Measurements from ENCODE around the gene TRIM72. TPM values are rescaled to one million over a fixed set of nuclear protein-coding genes. Genes with fewer than 3 reads are reported as not detected.
A peak's percentile ranks its signal among the peaks of the same experiment; 100 is the strongest.
"Not testable (repeated sequence)": the region's sequence is repeated elsewhere in the genome, so short reads cannot be mapped to it uniquely, and the experiment has no call there.

Gene TRIM72
- total RNA-seq, 1 experiment from 2014 or later = not detected

DNA sequence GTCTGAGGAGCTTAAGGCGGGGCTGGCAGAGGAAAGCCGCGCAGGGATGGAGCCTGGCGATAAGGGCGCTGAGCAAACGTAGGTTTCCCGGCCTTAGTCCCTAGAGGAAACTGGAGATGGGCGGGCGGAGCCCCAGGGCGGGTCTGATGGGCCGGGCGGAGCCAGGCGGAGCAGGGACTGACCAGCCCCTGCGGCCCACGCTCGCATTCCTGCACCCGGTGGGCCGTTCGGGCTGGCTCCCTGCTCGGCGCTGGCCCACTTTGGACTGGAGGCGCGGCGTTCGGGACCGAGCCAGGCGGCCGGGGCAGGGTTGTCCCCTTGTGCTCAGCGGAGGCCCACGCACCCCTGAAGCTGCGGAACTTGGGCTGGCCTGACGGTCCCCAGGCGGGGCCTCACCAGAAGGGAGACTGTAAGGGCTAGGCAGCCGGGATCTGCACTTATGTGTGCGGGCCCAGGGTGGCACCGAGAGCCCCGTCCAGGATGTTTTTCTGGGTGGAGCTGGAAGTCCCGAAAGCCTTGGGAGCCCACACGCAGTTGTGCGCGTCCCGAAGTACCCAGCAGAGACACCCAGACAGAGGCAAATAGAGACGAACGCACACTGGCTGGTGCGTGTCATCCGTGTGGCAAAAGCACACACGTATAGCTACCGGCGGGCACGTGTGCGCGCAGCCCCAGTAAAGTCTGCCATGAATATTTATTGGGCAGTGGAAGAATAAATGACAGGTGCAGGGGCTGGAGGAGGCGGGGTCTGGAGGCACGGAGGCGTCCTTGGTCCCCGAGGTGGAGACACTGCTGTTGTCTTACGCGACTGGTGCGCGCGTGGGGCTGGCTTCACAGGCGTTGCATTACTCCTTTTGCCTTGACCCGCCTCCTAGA is 1.6 kb downstream of the TRIM72 start:
- DNase-seq (ENCODE audit: low read depth) = peak; percentile 62

DNA sequence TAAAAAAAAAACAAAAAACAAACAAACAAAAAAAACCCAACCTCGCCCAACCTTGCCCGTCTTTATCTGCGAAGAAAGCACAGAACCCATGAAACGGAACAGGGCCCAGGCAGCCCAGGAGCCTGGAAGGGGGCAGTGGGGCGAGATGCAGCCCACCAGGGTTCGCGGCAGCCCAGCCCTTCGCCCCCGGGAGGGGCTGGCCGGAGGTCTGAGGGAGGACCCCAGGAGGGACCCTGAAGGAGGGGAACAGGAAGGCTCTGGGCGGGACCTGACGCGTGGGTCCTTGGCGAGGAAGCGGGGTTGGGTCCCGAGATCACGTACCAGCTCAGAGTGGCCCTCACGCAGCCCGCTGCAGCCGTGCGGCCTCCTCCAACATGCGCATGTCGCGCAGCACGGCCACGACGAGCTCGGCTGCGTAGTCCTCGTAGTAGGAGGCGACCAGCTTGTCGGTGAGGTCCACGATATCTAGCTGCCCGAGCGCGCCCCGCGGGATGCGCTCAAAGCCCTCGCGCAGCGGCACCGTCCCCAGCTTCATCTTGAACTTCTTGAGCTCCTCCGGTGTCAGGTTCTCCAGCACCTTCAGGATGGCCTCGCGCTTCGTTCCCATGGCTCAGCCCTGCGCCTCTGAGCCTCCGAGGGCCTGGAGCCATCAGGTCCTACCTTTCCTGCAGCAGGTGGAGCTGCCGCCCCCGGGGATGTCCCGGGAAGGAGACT is 2.7 kb downstream of the TRIM72 start, which contains the start of gene PYDC1:
Gene PYDC1 (minus strand): TSS at position 714 of the 714 bp plus-strand sequence. CDS start 107 bp downstream, at position 607.
- DNase-seq (ENCODE audit: low read depth) = no peak

DNA sequence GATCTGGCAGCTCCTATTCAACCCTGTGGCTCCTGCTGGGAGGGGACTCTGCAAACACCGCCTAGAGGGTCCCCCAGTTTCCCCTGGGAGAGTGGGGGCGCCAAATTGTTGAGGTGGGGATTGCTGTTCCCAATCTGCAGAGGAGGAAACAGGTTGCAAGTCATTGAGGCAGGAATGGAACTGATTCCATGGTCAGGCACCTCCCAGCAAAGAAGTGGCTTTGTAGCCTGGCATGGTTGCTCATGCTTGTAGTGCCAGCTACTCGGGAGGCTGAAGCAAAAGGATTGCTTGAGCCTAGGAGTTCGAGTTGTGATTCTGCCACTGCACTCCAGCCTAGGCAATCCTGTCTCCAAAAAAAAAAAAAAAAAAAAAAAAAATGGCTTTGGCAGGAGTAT is 3.2 kb downstream of the TRIM72 start:
- no peak for DNase-seq (ENCODE audit: low read depth)

DNA sequence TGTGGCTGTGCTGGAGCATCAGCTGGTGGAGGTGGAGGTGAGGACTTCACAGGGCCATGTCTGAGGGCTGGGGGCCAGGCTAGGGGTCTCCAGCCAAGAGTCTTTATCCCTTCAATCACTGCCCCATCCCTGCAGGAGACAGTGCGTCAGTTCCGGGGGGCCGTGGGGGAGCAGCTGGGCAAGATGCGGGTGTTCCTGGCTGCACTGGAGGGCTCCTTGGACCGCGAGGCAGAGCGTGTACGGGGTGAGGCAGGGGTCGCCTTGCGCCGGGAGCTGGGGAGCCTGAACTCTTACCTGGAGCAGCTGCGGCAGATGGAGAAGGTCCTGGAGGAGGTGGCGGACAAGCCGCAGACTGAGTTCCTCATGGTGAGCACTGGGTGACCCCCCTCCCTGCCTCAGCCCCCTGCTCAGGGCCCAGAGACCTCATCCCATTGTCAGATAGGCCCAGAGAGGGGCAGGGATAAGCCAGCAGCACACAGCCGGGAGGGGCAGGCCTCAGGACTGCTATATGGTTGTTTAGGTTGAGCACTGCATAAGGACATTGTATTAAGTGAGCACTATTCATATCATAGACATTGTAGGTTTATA is 5.3 kb downstream of the TRIM72 start:
- DNase-seq (ENCODE audit: low read depth) = no peak

DNA sequence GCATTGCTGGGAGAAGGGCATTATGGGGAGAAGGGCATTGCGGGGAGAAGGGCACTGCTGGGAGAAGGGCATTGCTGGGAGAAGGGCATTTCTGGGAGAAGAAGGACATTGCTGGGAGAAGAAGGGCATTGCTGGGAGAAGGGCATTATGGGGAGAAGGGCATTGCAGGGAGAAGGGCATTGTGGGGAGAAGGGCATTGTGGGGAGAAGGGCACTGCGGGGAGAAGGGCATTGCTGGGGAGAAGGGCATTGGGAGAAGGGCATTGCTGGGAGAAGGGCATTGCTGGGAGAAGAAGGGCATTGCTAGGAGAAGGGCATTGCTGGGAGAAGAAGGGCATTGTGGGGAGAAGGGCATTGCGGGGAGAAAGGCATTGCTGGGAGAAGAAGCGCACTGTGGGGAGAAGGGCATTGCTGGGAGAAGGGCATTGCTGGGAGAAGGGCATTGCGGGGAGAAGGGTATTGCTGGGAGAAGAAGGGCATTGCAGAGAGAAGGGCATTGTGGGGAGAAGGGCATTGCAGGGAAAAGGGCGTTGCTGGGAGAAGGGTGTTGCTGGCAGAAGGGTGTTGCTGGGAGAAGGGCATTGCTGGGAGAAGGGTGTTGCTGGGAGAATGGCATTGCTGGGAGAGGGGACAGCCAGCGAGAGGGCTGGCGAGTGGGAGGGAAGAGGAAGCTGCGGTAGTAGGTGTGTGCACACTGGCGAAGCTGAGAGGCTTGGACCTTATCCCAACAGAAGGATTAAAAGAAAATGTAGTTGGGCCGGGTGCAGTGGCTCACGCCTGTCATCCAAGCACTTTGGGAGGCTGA is 7.6 kb downstream of the TRIM72 start:
- no peak for DNase-seq (ENCODE audit: low read depth)

DNA sequence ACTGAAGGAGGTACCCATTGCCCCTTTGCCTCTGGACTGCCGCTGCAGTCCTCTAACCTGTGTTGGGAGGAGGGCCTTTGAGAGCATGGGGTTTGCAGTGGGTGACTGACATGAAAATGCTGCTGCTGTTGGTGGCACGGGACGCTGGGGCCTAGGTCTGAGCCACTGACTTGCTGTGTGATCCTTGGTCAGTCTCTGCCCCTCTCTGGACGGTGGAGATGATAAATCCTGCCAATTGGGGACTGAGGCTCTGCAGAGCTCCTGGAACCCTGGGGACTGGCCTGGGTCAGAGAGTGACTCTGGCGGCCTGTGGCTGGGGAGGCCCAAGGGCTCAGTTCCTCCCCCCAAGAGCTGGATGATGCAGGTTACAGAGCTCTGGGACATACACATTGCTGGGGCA is 9.1 kb downstream of the TRIM72 start:
- DNase-seq (ENCODE audit: low read depth) = no peak

DNA sequence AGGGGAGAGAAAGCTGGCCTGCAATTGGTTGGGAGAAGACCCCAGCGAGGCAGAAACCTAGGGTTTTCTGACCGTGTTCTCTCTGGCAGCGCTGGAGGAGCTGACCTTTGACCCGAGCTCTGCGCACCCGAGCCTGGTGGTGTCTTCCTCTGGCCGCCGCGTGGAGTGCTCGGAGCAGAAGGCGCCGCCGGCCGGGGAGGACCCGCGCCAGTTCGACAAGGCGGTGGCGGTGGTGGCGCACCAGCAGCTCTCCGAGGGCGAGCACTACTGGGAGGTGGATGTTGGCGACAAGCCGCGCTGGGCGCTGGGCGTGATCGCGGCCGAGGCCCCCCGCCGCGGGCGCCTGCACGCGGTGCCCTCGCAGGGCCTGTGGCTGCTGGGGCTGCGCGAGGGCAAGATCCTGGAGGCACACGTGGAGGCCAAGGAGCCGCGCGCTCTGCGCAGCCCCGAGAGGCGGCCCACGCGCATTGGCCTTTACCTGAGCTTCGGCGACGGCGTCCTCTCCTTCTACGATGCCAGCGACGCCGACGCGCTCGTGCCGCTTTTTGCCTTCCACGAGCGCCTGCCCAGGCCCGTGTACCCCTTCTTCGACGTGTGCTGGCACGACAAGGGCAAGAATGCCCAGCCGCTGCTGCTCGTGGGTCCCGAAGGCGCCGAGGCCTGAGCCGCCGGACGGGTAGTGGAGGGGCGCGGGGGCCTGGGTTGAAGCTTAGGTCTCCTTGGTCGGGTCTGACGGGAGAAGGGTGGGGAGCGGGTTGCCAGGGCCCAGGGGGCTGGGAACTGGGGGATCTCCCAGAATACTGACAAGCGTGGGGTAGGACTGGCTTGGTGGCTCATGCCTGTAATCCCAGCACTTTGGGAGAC is 10.4 kb downstream of the TRIM72 start:
- no peak for DNase-seq (ENCODE audit: low read depth)

DNA sequence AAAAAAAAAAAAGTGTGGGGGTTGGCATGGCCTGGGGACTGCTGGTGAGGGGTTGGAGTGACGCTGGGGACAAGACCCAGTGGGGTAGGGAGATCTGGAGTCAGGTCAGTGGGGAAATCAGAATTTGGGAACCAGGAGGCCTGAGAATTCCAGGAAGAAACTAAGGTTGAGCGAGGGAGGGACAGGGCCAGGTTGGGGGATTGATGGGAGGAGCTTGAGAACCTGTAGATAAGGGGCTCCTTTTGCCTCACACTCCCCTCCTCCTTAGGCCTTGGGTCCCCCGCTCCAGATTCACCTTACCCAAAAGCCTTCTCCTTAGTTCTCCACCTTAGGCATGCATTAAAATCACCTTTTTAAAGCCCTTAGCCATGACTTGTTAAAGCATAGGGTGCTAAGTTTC is 11.3 kb downstream of the TRIM72 start:
- no peak for DNase-seq (ENCODE audit: low read depth)

DNA sequence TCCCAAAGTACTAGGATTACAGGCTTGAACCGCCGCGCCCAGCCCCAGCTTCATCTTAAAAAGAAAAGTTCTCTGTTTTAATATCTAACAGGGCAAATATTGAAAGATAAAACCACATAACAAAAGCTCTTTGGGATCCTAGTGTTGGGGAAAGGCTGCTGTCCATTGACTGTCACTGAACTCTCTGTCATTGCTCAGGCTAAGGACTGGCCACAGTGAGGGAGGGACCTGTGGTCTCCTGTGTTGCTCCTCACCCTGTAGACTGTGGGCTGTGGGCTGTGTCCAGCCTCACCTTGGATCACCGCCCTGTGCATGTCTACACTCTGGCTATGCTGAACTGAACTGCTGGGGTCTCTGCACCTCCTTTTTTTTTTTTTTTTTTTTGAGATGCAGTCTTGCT is 14.3 kb downstream of the TRIM72 start:
- no peak for DNase-seq (ENCODE audit: low read depth)

DNA sequence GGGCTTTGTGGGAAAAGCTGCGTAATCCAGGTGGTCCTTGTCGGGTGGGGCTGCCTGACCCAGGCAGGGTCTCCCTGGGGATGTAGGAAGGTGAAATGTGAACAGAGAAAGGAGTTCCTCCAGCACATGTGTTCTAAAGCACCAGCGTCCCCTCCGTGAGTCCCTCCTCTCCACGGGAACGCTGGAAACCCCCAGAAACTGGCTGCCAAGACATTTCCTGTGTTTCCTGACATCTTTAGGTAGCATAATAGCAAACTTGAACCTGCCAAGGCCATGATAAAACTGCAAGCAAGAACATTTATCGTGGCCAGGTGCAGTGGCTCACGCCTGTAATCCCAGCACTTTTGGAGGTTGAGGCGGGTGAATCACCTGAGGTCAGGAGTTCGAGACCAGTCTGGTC is 15.6 kb downstream of the TRIM72 start:
- no peak for DNase-seq (ENCODE audit: low read depth)

DNA sequence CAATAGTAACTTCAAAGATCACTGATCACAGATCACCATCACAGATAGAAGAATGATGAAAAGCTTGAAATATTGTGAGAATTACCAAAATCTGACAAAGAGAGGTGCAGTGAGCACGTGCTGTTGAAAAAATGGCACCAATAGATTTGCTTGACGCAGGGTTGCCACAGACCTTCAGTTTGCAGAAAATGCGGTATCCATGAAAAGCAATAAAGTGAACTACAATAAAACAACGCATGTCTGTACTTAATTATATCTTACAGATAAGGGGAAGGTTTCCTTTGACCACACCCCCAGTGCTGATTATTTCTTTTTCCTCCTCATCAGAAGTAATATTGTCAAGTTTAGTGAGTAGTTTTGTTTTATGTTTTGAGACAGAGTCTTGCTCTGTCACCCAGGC is 24.1 kb downstream of the TRIM72 start:
- no peak for DNase-seq (ENCODE audit: low read depth)

DNA sequence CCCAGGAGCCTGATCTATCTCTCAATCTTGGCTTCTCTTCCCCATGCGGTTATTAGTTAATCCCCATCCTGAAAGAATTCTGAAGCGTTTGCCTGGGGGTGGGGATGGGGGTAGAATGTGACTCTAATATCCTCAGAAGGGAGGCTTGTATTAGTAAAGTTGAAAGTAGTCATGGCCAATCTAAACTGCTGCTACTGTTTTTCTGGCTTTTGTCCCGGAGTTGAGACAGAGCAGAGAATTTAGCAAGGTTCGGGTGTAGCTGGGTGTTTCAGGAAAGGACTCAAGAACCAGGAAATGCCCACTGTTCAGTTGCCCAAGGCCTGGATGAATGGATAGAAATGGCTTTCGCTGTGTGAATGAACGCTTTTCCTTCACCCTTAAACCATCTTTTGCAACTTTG is 28.3 kb downstream of the TRIM72 start:
- DNase-seq (ENCODE audit: low read depth) = peak; percentile 48

DNA sequence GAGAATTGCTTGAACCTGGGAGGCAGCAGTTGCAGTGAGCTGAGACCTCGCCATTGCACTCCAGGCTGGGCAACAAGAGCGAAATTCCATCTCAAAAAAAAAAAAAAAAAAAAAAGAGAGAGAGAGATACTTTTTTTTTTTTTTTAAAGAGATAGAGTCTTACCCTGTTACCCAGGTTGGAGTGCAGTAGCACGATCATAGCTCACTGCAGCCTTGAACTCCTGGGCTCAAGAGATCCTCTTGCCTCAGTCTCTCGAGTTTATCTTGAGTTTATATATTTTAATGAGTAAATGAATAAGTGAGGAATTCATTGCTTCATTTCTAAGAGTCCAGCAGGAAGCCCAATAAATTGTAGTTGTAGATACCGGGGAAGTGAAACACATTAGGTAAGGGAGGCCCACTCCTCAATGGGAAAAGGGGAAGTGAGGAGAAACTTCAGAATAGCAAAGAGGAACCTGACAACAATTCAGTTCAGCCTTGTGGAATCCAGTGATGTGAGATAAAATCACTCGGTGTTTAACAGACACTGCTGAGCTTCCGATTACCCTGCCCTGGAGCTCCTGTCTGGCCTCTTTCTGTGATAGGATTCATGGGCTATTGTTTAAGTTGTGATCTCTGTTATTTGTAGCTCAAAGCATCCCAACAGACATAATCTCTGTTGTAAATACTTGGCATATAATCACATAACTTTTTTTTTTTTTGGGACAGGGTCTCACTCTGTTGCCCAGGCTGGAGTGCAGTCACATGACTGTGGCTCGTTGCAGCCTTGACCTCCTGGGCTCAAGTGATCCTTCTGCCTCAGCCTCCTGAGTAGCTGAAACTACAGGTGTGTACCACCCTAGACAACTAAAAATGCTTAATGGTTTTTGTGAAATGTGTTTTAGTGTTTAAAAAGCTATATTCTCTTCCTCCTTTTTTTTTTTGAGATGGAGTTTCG is 30.1 kb downstream of the TRIM72 start:
- no peak for DNase-seq (ENCODE audit: low read depth)

DNA sequence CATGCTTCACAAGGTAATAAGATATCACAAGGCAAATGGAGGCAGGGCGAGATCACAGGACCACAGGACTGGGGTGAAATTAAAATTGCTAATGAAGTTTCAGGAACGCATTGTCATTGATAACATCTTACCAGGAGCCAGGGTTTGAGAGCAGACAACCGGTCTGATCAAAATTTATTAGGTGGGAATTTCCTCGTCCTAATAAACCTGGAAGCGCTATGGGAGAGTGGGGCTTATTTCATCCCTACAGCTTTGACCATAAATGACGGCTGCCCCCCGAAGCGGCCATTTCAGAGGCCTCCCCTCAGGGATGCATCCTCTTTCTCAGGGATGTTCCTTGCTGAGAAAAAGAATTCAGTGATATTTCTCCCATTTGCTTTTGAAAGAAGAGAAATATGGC is 31.7 kb downstream of the TRIM72 start:
- DNase-seq (ENCODE audit: low read depth) = not testable (repeated sequence)

DNA sequence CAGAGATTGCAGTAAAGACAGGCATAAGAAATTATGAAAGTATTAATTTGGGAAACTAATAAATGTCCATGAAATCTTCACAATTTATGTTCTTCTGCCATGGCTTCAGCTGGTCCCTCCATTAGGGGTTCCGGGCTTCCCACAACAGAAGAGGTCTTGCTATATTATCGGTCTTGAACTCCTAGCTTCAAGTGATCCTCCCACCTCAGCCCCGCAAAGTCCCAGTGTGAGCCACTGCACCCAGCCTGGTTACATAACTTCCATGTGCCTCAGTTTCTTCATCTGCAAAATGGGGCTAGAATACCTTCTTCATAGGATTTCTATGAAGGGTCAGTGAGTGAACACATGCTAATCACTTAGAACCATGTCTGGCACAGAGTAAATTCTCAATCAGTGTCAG is 32.4 kb downstream of the TRIM72 start:
- no peak for DNase-seq (ENCODE audit: low read depth)

DNA sequence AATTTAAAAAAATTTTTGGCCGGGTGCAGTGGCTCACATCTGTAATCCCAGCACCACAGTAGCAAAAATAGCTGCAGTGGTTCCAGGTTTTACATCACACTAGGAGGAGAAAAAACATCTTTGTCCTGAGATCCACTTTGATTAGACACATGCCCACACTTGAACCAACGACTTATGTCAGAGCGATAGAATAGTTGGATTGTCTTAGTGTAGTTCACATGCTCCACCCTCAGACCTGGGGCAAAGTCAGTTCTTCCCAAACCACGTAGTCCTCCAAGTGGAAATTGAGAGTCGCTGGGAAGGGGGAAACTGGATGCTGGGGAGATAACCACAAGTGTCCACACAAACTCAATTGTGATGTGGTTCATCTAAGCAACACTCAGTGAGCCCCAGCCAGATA is 34.4 kb downstream of the TRIM72 start:
- no peak for DNase-seq (ENCODE audit: low read depth)

DNA sequence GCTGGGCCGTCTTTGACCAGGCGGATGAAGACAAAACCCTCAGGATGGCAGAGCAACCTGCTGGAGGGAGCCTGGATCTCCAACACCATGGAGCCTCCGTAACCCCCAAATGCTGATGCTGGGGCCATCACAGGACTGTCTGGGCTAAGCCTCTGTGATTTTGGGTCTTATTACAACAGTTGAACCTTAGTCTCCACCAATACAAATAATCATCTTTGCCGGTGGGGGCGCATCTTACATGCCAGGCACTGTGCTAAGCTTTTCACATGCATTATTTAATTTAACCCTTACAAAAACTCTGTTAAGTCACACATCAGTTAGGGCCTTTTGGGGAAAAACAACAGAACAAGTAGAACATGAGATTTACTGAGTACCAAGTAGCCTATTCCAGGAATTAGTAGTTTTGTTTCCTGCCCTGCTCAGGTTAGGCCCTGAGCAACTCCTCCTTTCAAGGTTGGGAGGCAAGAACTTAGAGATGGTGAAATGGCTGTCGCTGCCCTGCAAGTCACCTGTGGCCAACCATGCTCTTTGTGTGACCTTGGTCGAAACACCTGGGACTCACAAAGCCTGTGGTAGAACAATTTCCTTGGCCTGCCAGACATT is 37.0 kb downstream of the TRIM72 start:
- DNase-seq (ENCODE audit: low read depth) = no peak

DNA sequence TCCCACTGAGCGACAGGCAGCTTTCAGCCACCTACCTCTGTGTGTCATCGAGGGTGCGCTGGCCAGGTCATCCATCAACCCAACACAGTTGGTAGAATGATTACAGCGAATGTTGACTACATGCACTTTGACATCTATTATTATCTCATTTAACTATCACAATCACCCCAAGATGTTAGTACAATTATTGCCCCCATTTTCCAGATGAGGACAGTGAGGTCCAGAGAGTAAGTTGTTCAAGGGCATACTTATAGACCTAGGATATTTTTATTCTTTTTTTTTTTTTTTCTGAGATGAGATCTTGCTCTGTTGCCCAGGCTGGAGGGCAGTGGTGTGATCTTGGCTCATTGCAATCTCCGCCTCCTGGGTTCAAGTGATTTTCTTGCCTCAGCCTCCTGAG is 37.5 kb downstream of the TRIM72 start:
- DNase-seq (ENCODE audit: low read depth) = no peak

DNA sequence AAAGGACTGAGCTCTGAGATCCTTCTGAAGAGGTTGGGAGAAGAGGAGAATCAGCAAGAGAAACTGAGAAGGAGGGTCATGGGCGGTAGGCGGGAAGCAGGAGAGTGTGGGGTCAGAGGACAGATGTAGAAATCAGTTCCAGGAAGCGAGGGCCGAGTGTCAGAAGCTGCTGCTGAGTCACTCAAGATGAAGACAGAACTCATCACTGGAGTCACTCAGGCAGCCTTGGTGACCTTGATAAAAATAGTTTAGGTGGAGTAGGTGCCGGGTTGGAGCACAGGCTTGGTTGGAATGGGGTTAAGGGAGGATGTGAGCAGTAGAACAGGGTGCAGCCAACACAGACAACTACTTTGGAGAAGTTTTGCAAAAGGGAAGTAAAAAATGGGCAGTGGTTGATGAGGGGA is 39.7 kb downstream of the TRIM72 start:
- DNase-seq (ENCODE audit: low read depth) = peak; percentile 28
